Fibroblast of lung (primary cell): ENCODE data around the gene ABO.

Source experiments
- CTCF ChIP-seq, 2 donors: IDR thresholded peaks in 1 of 2; conservative IDR thresholded peaks in 1 of 2; 1 replicate in 1 of 2; 2 replicates in 1 of 2; pipeline ENCODE4 v1.5.1; 2011 to 2012; ENCODE audit warnings: low read length in 2 of 2, control low read depth in 1 of 2, inconsistent platforms in 1 of 2, low read depth in 1 of 2, mild to moderate bottlenecking in 1 of 2
- EZH2 ChIP-seq: IDR thresholded peaks from 2 replicates; pipeline ENCODE4 v1.5.1; 2012; ENCODE audit warnings: low read length, control low read depth, mild to moderate bottlenecking; ENCODE audit errors: missing control alignments

- TF ChIP-seq CTCF (conservative IDR thresholded peaks at IDR 0.05 in 1 of 2, IDR thresholded peaks at IDR 0.05 in 1 of 2; ENCODE audit: low read depth in 1 of 2, low read length in 2 of 2) (no peak), EZH2 (no peak)
These were observed 67.9 kb downstream of the ABO start for GRCh38 chr9:133207021-133207531.
